GM21737 (cell line): ENCODE measurements around the gene DUSP22.
"Not testable (repeated sequence)": the region's sequence is repeated elsewhere in the genome, so short reads cannot be mapped to it uniquely, and the experiment has no call there.

Experiments used
- ATAC-seq: cut with Tn5 transposase; IDR thresholded peaks from one replicate; pipeline ENCODE4 v1.9.1; 2021; ENCODE audit warnings: mild to moderate bottlenecking, moderate library complexity; ENCODE audit not compliant: unreplicated experiment

DUSP22 gene

DNA sequence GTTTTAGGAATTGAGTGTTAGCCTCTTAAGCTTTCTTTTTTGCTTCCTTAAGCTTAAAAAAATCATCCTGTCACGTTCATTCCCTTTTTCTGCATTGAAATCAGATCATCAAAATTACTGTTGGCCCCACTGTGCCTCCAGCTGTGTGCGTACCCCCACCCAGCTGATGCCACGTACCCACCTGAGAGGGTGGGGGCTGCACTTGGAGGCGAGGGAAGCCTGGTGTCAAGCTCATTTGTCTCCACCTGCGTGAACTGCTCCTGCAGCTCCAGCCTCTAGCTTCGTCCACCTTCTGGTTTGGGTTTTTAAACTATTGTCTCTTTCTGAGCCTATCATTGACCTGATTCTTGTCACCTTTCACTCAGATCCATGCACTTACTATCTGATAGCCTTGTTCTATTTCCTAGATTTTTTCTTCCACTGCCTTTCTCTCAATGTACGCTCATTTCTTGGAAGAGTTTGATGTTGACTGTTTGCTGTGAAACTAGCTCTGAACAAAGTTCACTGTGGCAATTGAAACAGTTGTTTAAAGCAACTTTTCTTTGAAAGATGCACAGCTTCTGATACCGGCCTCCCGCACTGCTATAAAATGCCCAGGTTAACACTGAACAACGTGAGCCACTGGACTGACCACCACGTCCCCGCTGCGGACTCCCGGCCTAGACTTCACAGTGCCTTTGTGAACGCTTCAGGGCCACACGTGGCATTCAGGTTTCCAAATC is 69.3 kb downstream of the DUSP22 start:
- ATAC-seq, result no peak

- ATAC-seq, result no peak
Measured at GRCh38 chr6:362231-362923, 70.1 kb downstream of the DUSP22 start.

DNA sequence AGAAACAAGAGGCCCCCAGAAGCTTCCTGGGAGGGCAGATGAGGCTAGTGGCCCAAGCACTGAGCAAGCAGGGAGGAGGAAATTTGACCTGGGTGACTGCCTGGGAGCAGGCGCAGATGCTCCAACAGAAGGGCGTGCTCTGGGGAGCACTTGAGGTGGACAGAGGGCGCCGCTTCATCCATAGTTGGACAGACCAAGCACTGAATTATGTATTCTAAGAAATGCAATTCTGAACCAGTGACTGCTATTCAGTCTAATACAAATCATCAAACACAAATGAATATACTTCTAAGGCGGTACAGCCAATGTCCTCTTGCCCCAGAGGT is 70.6 kb downstream of the DUSP22 start:
- ATAC-seq, result no peak

DNA sequence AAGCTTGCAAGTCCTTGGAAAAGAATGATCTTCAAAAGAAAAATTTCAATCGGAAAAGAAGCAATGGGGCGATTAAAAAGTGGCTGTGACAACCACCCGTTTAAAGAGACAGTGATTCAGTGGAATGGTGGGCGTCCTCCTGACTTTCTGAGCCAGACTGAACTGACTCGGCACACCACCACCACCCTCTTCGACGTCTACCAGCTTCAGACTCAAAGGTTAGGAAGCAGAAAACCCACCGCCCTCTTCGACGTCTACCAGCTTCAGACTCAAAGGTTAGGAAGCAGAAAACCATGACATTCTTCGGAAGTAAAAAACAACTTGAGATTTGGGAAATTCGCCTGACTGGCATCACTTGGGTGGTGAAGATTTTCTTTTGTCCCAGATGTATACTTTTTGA is 71.0 kb downstream of the DUSP22 start:
- ATAC-seq, result no peak

DNA sequence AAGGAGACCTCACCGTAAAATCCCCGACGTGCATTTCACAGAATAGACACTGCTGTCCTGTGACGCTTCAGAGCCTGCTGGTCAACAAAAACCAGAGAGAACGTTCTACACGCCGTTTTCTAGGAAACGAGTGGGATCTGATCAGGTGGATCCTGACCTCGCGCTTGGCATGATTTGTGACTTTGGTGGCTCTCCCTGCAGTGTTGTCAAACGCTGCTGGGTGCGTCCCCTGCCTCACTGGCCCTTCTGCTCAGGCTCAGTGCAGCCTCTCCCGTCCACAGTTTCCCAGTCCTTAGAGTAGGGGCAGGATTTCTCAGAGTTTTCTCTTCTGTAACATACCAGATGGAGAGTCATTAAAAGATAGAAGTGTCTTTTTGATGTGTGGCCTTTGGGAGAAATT is 71.6 kb downstream of the DUSP22 start:
- ATAC-seq, result no peak

DNA sequence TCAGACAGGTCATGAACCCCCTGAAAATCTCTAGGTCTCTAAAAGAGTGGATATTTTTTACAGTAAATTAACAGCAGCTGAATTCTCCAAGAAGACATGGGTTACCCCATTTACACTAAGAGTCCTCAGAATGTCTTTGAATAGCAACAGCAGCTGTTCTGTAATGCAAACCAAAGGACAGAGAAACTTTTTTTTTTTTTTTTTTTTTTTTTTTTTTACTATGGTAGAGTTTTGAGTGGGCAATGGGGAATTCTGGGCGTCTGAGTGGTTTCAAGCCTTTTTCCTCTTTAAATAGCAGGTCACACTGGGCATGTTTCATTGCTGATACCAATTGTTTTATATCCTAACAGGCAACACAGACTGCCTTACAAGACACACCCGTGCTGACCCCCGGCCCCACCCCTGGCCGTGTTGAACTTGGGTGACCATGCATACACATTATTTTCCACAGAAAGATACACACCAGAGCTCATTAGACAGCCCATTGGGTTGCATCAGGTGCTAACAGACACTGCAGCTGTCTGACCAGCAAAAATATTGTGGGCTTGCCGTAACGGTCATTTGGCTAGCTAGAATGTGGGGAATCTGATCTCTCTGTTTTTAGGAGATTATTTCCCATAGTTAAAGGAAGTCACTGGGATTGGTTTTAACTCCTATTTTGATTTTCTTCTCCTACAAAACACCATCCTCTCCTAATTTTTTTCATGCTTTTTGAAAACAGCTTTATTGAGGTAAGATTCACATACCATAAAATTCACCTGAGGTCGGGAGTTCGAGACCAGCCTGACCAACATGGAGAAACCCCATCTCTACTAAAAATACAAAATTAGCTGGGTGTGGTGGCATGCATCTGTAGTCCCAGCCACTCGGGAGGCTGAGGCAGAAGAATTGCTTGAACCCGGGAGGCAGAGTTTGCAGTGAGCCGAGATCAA is 72.6 kb downstream of the DUSP22 start:
- no peak for ATAC-seq

- no peak for ATAC-seq
Measured at GRCh38 chr6:365835-366234, 73.5 kb downstream of the DUSP22 start.

DNA sequence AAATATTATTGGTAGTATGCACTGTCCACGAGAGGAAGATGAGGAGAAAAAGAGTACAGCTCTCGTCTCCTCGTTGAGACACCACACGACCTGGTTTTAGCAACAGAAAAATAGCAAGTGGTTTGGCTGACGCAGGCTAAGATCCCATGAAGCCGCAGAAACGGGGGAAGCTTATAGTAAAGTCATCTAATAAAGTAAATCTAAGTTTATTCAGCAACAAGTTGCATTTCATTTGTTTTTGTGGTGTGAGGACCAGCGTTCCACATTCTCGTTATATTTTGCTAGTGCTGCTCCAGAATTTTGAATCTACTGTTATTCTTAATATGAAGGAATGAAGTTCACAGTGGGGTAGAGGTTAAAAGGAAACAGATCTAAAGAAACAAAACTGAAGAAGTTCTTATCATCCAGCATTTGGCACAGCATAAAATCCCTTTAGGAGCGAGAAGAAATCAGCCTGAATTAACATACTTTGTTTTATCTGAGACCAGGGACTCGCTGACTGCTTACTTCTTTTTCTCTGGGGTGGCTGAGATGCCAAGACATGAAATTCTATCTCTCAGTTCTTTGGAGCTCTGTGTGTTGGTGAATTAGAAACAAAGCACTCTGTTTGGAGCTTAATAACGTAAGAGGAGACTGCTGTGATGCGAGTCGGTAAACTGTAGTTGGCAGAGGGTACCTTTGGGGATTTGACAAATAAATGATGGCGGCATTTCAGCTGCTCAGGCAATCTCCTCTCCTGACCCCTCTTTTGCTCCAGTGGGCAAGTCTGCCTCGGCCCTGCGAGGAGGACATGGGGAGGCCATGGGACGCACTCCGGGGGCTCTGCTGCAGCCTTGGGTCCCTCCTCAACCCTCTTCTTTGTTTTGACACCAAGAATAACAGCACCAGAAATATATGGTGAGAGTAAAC is 74.4 kb downstream of the DUSP22 start:
- ATAC-seq, result no peak

DNA sequence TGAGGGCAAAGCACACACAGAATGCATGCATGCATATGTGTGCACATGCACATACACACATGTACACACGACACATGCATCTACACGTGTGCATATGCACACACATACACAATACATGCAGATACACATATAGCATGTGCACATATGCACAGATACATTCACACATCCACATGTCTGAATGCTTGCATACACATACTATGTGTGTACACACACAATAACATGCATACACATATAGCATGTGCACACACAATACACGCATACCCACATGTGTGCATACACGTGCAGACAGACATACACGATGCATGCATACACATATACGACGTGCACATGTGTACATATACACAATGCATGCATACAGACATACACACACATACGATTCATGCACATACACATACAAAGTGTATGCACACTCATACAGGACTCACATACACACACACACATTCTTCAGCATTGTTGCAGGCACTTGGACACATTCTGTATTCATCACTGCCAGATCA is 75.1 kb downstream of the DUSP22 start:
- ATAC-seq, result no peak

GRCh38 chr6:367891-368630 is 75.8 kb downstream of the DUSP22 start:
- no peak for ATAC-seq

GRCh38 chr6:369559-370431 is 77.5 kb downstream of the DUSP22 start:
- no peak for ATAC-seq

DNA sequence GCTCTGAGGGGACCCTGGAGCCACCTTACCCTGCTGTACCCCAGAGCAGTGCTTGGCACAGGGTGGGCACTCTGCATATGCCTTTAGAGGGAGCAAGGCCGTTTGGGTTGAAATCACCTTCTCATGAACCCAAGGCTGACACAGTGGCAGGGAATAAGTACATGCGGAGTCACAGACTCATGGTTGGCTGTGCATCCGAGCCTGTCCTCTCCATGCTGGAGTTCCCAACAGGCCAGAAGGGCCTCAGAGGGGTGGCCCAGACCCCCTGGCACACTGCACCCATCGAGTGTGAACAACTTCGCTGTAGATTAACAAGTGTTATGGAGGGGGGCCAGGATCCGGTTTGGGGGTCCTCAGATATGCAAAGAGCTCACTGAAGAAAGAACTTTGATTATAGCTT is 78.3 kb downstream of the DUSP22 start:
- ATAC-seq, result no peak

- not testable (repeated sequence) for ATAC-seq
Measured at GRCh38 chr6:371851-372250, 79.6 kb downstream of the DUSP22 start.

DNA sequence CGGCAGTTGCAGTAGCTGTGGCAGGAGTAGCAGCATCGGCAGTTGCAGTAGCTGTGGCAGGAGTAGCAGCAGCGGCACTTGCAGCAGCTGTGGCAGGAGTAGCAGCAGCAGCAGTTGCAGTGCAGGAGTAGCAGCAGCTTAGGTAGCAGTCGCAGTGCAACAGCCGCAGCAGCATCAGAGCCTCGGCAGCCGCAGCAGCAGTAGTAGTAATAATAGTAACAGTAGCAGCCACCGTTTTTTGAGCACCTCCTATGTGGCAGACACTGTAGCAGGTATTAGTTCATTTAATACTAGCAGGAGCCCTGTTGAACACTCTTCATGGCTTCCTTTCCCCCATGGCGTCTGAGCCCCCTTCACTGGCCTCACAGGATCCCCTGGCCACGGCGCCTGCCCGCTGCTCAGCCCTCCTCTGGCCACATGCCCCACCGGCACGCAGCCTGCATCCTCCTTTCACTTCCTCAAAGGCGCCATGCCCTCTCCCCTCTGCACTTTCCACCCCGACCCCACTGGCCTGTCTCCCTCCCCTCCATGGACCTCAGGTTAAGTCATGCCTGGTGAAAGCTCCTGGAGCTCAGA is 80.1 kb downstream of the DUSP22 start:
- ATAC-seq, result peak; percentile 49

GRCh38 chr6:373031-373430 is 80.7 kb downstream of the DUSP22 start:
- no peak for ATAC-seq

DNA sequence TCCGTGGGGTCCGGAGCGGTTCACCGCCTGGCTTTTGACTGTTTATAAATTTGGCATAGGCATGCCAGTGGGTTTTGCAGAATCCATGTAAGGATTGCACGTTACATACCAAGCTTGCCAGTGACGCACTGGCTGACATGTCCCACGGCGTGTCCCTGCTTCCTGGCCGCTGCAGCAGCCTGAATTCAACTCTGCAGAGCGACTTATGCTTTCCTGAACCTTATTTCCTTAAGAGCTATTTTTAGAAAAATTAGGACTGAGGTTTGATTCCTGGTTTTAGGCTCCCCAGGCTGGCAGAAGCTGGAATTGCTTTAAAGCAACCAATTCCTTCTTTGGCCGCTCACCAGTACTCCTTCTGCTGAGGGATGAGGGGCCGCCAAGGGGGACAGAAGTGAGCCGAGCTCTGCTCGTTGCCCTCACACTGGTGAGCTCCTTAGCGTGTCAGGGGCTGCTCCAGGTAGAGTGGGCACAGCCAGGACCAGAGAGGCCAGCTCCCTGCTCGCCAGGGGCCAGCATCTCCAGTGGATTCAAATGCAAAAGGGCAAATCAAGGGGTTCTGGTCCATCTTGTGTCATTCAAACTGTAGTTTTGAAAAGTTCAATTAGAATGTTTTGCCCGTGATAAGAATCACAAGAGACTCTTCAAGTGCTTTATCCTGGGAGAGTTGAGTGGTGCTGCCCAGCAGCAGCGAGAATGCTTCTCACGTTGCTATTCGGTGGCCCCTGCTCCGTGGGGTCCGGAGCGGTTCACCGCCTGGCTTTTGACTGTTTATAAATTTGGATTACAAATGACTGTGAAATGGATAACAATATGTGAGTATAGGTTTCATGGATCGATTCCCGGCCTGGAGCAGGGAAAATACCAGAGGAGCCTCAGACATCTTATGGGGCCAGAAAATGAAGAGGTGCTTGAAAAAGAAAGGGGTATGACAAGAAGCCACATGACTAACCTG is 81.8 kb downstream of the DUSP22 start:
- no peak for ATAC-seq

GRCh38 chr6:374956-375355 is 82.7 kb downstream of the DUSP22 start:
- ATAC-seq, result no peak
